Left lung (tissue), 10 donors: ENCODE results near the gene ATXN7. TPM values are rescaled to one million over a fixed set of nuclear protein-coding genes. Genes with fewer than 3 reads are reported as not detected.
A peak's percentile ranks its signal among the peaks of the same experiment; 100 is the strongest.

Experiments used
- ATAC-seq: fragments of 200-7000 bp; cut with Tn5 transposase; one replicate; pipeline ENCODE4 v1.9.1; 2020; ENCODE audit warnings: moderate library complexity
- DNase-seq, 4 donors: peaks; one replicate each; pipeline ENCODE4 v3.0.0-alpha.2; 2013 to 2020
- H3K27ac ChIP-seq, 2 donors: fragments of 200-600 bp; sonication (generic) in 1 of 2; one replicate each; pipeline versions ENCODE4 v1.5.0 to v1.8.0; 2020 to 2021
- H3K27me3 ChIP-seq, 2 donors: fragments of 200-600 bp; sonication (generic) in 1 of 2; one replicate each; pipeline versions ENCODE4 v1.5.0 to v1.8.0; 2020 to 2021
- H3K36me3 ChIP-seq, 2 donors: fragments of 200-600 bp; sonication (generic) in 1 of 2; one replicate each; pipeline versions ENCODE4 v1.5.0 to v1.8.0; 2020 to 2021
- H3K4me1 ChIP-seq, 2 donors: fragments of 200-600 bp; one replicate each; pipeline ENCODE4 v1.8.0; 2021
- H3K4me3 ChIP-seq, 2 donors: fragments of 200-600 bp; sonication (generic) in 1 of 2; one replicate each; pipeline versions ENCODE4 v1.5.0 to v1.8.0; 2020 to 2021; ENCODE audit warnings: mild to moderate bottlenecking in 1 of 2
- H3K9me3 ChIP-seq, 2 donors: fragments of 200-600 bp; sonication (generic) in 1 of 2; one replicate each; pipeline versions ENCODE4 v1.5.0 to v1.8.0; 2020 to 2021
- intact Hi-C, 2 donors: fragments of 100-400 bp; cut with DNase I; formaldehyde crosslinking; loops; one replicate each; pipeline versions ENCODE4 v1.11.2 to v1.14.2; 2022
- polyA plus RNA-seq, 6 donors: library from polyadenylated mRNA; unstranded; fragments of 120-200 nt; gene quantifications; one replicate each; pipeline ENCODE4 v1.2.1, GENCODE V29; 2013; ENCODE audit not compliant: insufficient read length in 6 of 6
- total RNA-seq, 2 donors: library from RNA; stranded (reverse); fragmentation: NEBNext Ultra II Directional; extraction: Animal tissue kit (Norgen Biotek cat#: 25700); gene quantifications; one replicate each; pipeline ENCODE4 v1.2.1, GENCODE V29; 2021
- TF ChIP-seq, protein P1 (sequence below), 2 donors: fragments of 200-600 bp; sonication (generic) in 1 of 2; IDR thresholded peaks; one replicate each; pipeline versions ENCODE4 v1.5.0 to v1.8.0; 2021; ENCODE audit warnings: antibody characterized with exemption in 2 of 2
- donor health status: DM: no; HTN: yes; CAD: no.
- donor health status: DM: no; HTN: no; CAD: no.

Gene ATXN7
- total and polyA plus RNA-seq, 8 donors, result 23.4 to 32.5 (median 26.0) TPM

DNA sequence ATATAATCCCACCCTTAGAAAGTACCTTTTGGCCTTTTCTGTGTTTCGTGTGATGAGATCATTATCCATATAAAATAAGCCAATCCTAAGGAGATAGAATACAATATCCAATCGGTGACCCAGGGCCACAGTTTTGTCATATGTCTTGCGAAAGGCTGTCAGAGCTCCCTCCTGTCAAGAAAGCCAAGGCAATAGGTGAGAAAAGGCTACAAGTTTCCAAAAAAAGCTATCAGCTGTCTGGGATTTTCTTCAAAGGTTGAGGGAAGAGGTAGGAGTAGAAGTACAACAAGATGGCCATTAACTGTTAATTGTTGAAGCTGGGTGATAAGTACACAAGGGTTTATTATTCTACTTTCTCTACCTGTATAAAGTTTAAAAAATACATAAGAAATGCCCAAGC, 155.6 kb downstream of the ATXN7 start:
- ATAC-seq, result no peak
- H3K36me3 ChIP-seq, result peaks cover 0 to 76% of the 10 kb centered on the region in 2 donors
- no peak for DNase-seq
- H3K27me3 ChIP-seq, result no peaks in the 10 kb centered on the region
- no peak overlapping the region for H3K27ac ChIP-seq
- TF ChIP-seq, protein P1, sequence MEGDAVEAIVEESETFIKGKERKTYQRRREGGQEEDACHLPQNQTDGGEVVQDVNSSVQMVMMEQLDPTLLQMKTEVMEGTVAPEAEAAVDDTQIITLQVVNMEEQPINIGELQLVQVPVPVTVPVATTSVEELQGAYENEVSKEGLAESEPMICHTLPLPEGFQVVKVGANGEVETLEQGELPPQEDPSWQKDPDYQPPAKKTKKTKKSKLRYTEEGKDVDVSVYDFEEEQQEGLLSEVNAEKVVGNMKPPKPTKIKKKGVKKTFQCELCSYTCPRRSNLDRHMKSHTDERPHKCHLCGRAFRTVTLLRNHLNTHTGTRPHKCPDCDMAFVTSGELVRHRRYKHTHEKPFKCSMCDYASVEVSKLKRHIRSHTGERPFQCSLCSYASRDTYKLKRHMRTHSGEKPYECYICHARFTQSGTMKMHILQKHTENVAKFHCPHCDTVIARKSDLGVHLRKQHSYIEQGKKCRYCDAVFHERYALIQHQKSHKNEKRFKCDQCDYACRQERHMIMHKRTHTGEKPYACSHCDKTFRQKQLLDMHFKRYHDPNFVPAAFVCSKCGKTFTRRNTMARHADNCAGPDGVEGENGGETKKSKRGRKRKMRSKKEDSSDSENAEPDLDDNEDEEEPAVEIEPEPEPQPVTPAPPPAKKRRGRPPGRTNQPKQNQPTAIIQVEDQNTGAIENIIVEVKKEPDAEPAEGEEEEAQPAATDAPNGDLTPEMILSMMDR (IDR thresholded peaks at IDR 0.05), result no peak
- H3K9me3 ChIP-seq, result no peaks in the 10 kb centered on the region
- intact Hi-C loops, result no loop called here
- peaks cover 6 to 30% of the 10 kb centered on the region in 2 donors for H3K4me1 ChIP-seq
- no peak overlapping the region for H3K4me3 ChIP-seq

DNA sequence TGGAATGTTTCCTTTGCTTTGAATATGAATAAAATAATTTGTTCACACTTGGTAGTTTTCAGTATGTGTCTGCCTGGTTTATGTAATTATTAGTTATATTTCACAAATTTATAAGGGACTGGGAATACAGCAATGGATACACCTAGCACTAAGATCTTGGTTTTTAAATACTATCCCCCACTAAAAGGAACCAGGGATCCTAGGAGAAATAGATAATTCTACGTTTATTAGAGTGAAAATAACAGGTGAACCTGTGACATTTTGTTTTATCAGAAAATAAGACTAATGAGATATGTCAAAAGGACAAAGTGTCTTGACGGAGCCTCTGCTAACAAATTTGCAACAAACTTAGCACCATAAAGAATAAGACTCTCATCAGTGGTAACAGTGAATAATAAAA, 156.2 kb downstream of the ATXN7 start:
- peaks cover 6 to 30% of the 10 kb centered on the region in 2 donors for H3K4me1 ChIP-seq
- no peak overlapping the region for H3K27ac ChIP-seq
- TF ChIP-seq, protein P1 (IDR thresholded peaks at IDR 0.05), result no peak
- no peaks in the 10 kb centered on the region for H3K27me3 ChIP-seq
- ATAC-seq (no peak), DNase-seq (no peak)
- peaks cover 0 to 70% of the 10 kb centered on the region in 2 donors for H3K36me3 ChIP-seq
- no peak overlapping the region for H3K4me3 ChIP-seq
- intact Hi-C loops, result no loop called here
- H3K9me3 ChIP-seq, result no peaks in the 10 kb centered on the region

DNA sequence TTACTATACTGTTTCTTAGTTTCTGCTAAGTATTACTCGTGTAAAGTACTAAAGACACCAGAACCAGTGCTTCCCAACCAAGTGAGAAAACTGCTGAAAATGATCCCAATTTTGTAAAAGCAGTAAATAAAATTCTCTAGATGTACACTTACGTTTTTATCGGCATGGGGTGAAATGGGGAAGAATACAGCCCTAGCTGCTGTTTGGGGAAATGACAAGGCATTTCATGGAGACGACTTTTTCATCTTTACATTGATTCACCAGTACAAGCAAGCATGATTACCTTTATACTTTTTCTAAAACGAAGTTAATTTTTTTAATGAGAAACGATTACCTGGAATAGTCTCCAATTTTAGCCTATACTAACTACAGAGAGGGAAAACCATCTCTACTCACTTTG, 158.3 kb downstream of the ATXN7 start:
- intact Hi-C loops, result no loop called here
- Histone ChIP-seq H3K9me3 (no peaks in the 10 kb centered on the region), H3K27ac (peak overlapping the region in 1 of 2 donors; percentile 92), H3K27me3 (no peaks in the 10 kb centered on the region), H3K36me3 (peaks cover 0 to 50% of the 10 kb centered on the region in 2 donors), H3K4me1 (peaks cover 6 to 30% of the 10 kb centered on the region in 2 donors), H3K4me3 (peak overlapping the region in 1 of 2 donors; percentile 91)
- TF ChIP-seq, protein P1 (IDR thresholded peaks at IDR 0.05), result no peak
- no peak for DNase-seq
- ATAC-seq, result no peak

GRCh38 chr3:64022451-64023186, 159.0 kb downstream of the ATXN7 start:
- Histone ChIP-seq H3K4me3 (peak overlapping the region; percentile 80 to 91), H3K27ac (peak overlapping the region; percentile 70 to 92), H3K36me3 (peaks cover 0 to 43% of the 10 kb centered on the region in 2 donors), H3K4me1 (peaks cover 6 to 30% of the 10 kb centered on the region in 2 donors), H3K27me3 (no peaks in the 10 kb centered on the region), H3K9me3 (no peaks in the 10 kb centered on the region)
- TF ChIP-seq, protein P1 (IDR thresholded peaks at IDR 0.05), result no peak
- ATAC-seq, result no peak
- intact Hi-C loops, result no loop called here
- DNase-seq, result no peak

DNA sequence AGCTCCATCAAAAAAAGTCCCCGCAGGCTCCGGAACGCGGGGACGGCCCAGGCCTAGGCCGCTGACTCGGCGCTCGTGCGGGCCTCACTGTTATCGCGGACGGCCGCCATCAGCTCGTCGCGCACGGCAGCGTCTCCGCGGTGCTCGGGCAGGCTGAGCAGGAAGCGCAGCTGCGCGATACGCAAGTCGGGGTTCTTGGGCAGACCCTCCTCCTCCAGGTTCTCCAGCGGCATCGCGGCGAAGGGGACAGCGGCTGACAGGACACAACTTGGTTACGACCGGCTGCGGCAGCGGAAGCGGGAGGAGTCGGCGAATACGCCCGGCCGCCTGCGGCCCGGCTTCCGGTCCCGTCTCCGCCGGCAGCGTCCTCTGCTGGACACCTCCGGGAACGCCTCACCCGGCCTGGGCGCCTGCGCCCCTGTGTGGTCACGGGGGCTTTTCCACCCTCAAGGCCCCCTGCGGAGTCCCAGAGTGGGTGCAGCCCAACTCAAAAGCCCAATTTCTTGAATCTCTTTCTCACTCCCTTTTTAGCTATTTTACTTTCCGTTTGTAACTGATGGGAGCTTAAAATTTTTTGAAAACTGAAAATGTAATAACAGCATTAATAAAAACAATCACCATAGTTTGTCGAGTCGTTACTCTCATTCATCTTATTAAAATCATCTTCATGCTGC, 159.7 kb downstream of the ATXN7 start, which contains the start of gene PSMD6:
Gene PSMD6 (minus strand): TSS at position 308 of the 674 bp plus-strand sequence. CDS start 75 bp downstream, at position 233.
- H3K4me3 ChIP-seq, result peak within 1 kb of the TSS; percentile 80 to 91
- no peaks in the 10 kb centered on the region for H3K9me3 ChIP-seq
- intact Hi-C loops, result no loop called here
- ATAC-seq (peak; percentile 100), DNase-seq (peak; percentile 84 to 99 (median 90))
- TF ChIP-seq, protein P1 (IDR thresholded peaks at IDR 0.05), result peak; percentile 99 to 100
- peak within 1 kb of the TSS; percentile 70 to 92 for H3K27ac ChIP-seq
- H3K4me1 ChIP-seq, result peaks cover 6 to 30% of the 10 kb centered on the region in 2 donors
- peaks cover 0 to 36% of the 10 kb centered on the region in 2 donors for H3K36me3 ChIP-seq
- H3K27me3 ChIP-seq, result peaks cover 0 to 4% of the 10 kb centered on the region in 2 donors
